Ovary (tissue), 3 donors: ENCODE results near the gene TPRG1L.

Experiments
- CTCF ChIP-seq, 3 donors: fragments of 450-650 bp in 2 of 3; fragments of 200-600 bp in 1 of 3; IDR thresholded peaks; one replicate each; pipeline versions ENCODE4 v1.5.1 to v1.8.0; 2016 to 2022; ENCODE audit warnings: antibody characterized with exemption in 3 of 3, mild to moderate bottlenecking in 1 of 3
- EP300 ChIP-seq: sonication (generic); formaldehyde crosslinking; IDR thresholded peaks from one replicate; pipeline ENCODE4 v1.6.1; 2017; ENCODE audit warnings: antibody characterized with exemption
- POLR2A ChIP-seq: fragments of 450-650 bp; IDR thresholded peaks from one replicate; pipeline ENCODE4 v1.6.1; 2017; ENCODE audit warnings: antibody characterized with exemption, mild to moderate bottlenecking, moderate library complexity
- donor health status: DM: no; HTN: no; CAD: no.

GRCh38 chr1:3599286-3599811, 25.5 kb upstream of the TPRG1L start:
- TF ChIP-seq POLR2A (no peak), CTCF (IDR thresholded peaks at IDR 0.05) (no peak), EP300 (no peak)
